HepG2 (cell line): ENCODE results near the gene MORC1. TPM values are rescaled to one million over a fixed set of nuclear protein-coding genes. Genes with fewer than 3 reads are reported as not detected.

Experiments
- ATAC-seq: fragments of 200-7000 bp; cut with Tn5 transposase; 3 replicates; pipeline ENCODE4 v1.9.1; 2020; ENCODE audit warnings: mild to moderate bottlenecking, moderate library complexity
- BruUV-seq: library from RNA; stranded (reverse); fragments of 400-500 nt; replicated peaks from 2 replicates; lab custom pipeline; 2021; lab: Mats Ljungman, UMichigan
- CTCF ChIA-PET: fragments of 300-600 bp; formaldehyde crosslinking; extraction: SDS; loops from one replicate; lab custom pipeline; 2021; ENCODE audit warnings: low total read pairs, inconsistent platforms, low intra/inter-chr PET ratio; lab: Yijun Ruan, JAX
- POLR2A ChIA-PET: fragments of 350-600 bp; sonication (Branson Sonifier 250); formaldehyde crosslinking; loops from one replicate; lab custom pipeline; 2020; ENCODE audit warnings: antibody characterized with exemption, inconsistent platforms; lab: Yijun Ruan, JAX
- DNase-seq: peaks from one replicate; pipeline ENCODE4 v3.0.0-alpha.2; 2015; ENCODE audit warnings: low spot score
- FAIRE-seq: peaks from 3 replicates; lab custom pipeline; 2011; peaks lifted over from hg19 to GRCh38; lab: Jason Lieb, UNC
- H2AFZ ChIP-seq: one replicate; pipeline ENCODE4 v1.6.1; 2011; ENCODE audit warnings: low read length, inconsistent platforms
- H3K27ac ChIP-seq: fragments of 300-600 bp; 3 replicates; pipeline ENCODE4 v1.8.0; 2011; ENCODE audit warnings: mixed run types, mild to moderate bottlenecking, mixed read lengths, low read length, inconsistent platforms; ENCODE audit not compliant: insufficient read depth; ENCODE audit errors: extremely low read length
- H3K27me3 ChIP-seq, 2 experiments: fragments of 200-600 bp in 1 of 2; 2 replicates in 1 of 2; 3 replicates in 1 of 2; pipeline versions ENCODE4 v1.6.0 to v1.8.0; 2011; ENCODE audit warnings: low read length in 2 of 2, mild to moderate bottlenecking in 2 of 2, moderate library complexity in 2 of 2, inconsistent platforms in 1 of 2; ENCODE audit not compliant: insufficient read depth in 2 of 2, control insufficient read depth in 1 of 2
- H3K36me3 ChIP-seq, 2 experiments: fragments of 200-600 bp in 1 of 2; replicated peaks in 1 of 2; 2 replicates in 1 of 2; 3 replicates in 1 of 2; pipeline versions ENCODE4 v1.5.1 to v1.8.0; 2011; ENCODE audit warnings: low read length in 2 of 2, inconsistent platforms in 1 of 2; ENCODE audit not compliant: insufficient read depth in 2 of 2, control insufficient read depth in 1 of 2
- H3K4me1 ChIP-seq: 2 replicates; pipeline ENCODE4 v1.5.1; 2012; ENCODE audit warnings: low read length, inconsistent platforms; ENCODE audit not compliant: insufficient read depth
- H3K4me2 ChIP-seq: 2 replicates; pipeline ENCODE4 v1.6.0; 2011; ENCODE audit warnings: low read depth, low read length, inconsistent platforms
- H3K4me3 ChIP-seq, 3 experiments: fragments of 200-600 bp in 1 of 3; sonication (generic), shearing (Covaris generic) in 1 of 3; replicated peaks in 1 of 3; 2 replicates each; pipeline ENCODE4 v1.5.1; 2011 to 2016; ENCODE audit warnings: low read length in 3 of 3, inconsistent platforms in 2 of 3, low read depth in 2 of 3, mild to moderate bottlenecking in 2 of 3, control low read depth in 1 of 3, mixed read lengths in 1 of 3; ENCODE audit not compliant: insufficient read depth in 1 of 3
- H3K79me2 ChIP-seq: one replicate; pipeline ENCODE4 v1.6.1; 2011; ENCODE audit warnings: low read length, inconsistent platforms; ENCODE audit not compliant: insufficient read depth
- H3K9ac ChIP-seq: 2 replicates; pipeline ENCODE4 v1.6.0; 2011; ENCODE audit warnings: mild to moderate bottlenecking, low read depth, low read length, inconsistent platforms; ENCODE audit not compliant: insufficient read depth
- H3K9me3 ChIP-seq: 2 replicates; pipeline ENCODE4 v1.5.1; 2012; ENCODE audit warnings: mild to moderate bottlenecking, low read length
- H4K20me1 ChIP-seq: 2 replicates; pipeline ENCODE4 v1.6.0; 2011; ENCODE audit warnings: inconsistent platforms, mild to moderate bottlenecking, low read length, moderate library complexity; ENCODE audit not compliant: insufficient read depth
- CAMTA2 ChIP-seq: sonication (generic); formaldehyde crosslinking; IDR thresholded peaks from 2 replicates; pipeline ENCODE4 v1.4.0; 2020; ENCODE audit warnings: mild to moderate bottlenecking, missing genetic modification reagents, borderline replicate concordance
- ETV5 ChIP-seq: IDR thresholded peaks from 2 replicates; pipeline ENCODE4 v1.6.1; 2018; ENCODE audit warnings: missing biosample characterization, missing genetic modification reagents, inconsistent platforms, borderline replicate concordance
- KDM5B ChIP-seq: sonication (generic); formaldehyde crosslinking; IDR thresholded peaks from 2 replicates; pipeline ENCODE4 v1.4.0; 2020; ENCODE audit warnings: missing genetic modification reagents, mild to moderate bottlenecking, borderline replicate concordance
- PHF20 ChIP-seq: sonication (generic); formaldehyde crosslinking; IDR thresholded peaks from 2 replicates; pipeline ENCODE4 v1.5.0; 2020; ENCODE audit warnings: mild to moderate bottlenecking, missing genetic modification reagents
- SP1 ChIP-seq, 2 experiments: fragments of 450-650 bp in 1 of 2; sonication (generic) in 1 of 2; formaldehyde crosslinking in 1 of 2; IDR thresholded peaks; 2 replicates each; pipeline versions ENCODE4 v1.4.0 to v1.6.1; 2016 to 2020; ENCODE audit warnings: missing genetic modification reagents in 1 of 2
- ZNF335 ChIP-seq: sonication (generic); formaldehyde crosslinking; IDR thresholded peaks from 2 replicates; pipeline ENCODE4 v1.4.0; 2020; ENCODE audit warnings: missing genetic modification reagents
- ZNF720 ChIP-seq: sonication (generic); formaldehyde crosslinking; IDR thresholded peaks from 2 replicates; pipeline ENCODE4 v1.4.0; 2020; ENCODE audit warnings: missing genetic modification reagents
- WGBS: methylation state at CpG from one replicate; pipeline ENCODE4 v1.1.6; 2017; ENCODE audit warnings: low lambda C conversion rate; 5-methylcytosine and 5-hydroxymethylcytosine counted together
- in situ Hi-C: cut with HindIII; loops from 2 replicates; pipeline ENCODE4 v1.10.0; 2017; ENCODE audit warnings: low pct_unique_long_range_greater_than_20kb; ENCODE audit not compliant: extremely low pct_ligation_motif_present
- intact Hi-C: fragments of 100-400 bp; cut with micrococcal nuclease; formaldehyde crosslinking; loops from one replicate; pipeline ENCODE4 v1.10.0; 2022; ENCODE audit not compliant: unreplicated experiment
- polyA plus RNA-seq, 8 experiments: library from polyadenylated mRNA; depleted of rRNA in 3 of 8; stranded (reverse) in 7 of 8; unstranded in 1 of 8; fragments of >200 nt; fragmentation: Illumina TruSeq in 4 of 8; extraction: Trizol in 4 of 8; gene quantifications; 2 replicates each; pipeline versions ENCODE4 v1.2.1 to v1.2.3, GENCODE V29; 2011 to 2016; ENCODE audit warnings: low read depth in 4 of 8, missing spikeins in 1 of 8, mixed read lengths in 1 of 8; ENCODE audit not compliant: insufficient read depth in 1 of 8
- total RNA-seq, 5 experiments: library from RNA; depleted of rRNA; stranded (reverse); fragments of >200 nt; fragmentation: Illumina TruSeq; extraction: Trizol; gene quantifications; 2 replicates each; pipeline ENCODE4 v1.2.3, GENCODE V29; 2016; ENCODE audit warnings: low read depth in 1 of 5
- TF ChIP-seq, protein P1 (sequence below): sonication (generic); formaldehyde crosslinking; IDR thresholded peaks from 2 replicates; pipeline ENCODE4 v1.4.0; 2020; ENCODE audit warnings: low read depth, missing genetic modification reagents
- TF ChIP-seq, protein P2 (sequence below): sonication (generic); formaldehyde crosslinking; IDR thresholded peaks from 2 replicates; pipeline ENCODE4 v1.8.1; 2023; ENCODE audit warnings: mild to moderate bottlenecking, missing genetic modification reagents
- TF ChIP-seq, protein P3 (sequence below): sonication (generic); formaldehyde crosslinking; conservative IDR thresholded peaks from 2 replicates; pipeline ENCODE4 v1.8.1; 2023; ENCODE audit warnings: missing genetic modification reagents
- TF ChIP-seq, protein P4 (sequence below): fragments of 450-650 bp; IDR thresholded peaks from 2 replicates; pipeline ENCODE4 v1.6.1; 2016
- TF ChIP-seq, protein P5 (sequence below): sonication (generic); formaldehyde crosslinking; IDR thresholded peaks from 2 replicates; pipeline ENCODE4 v1.8.1; 2023; ENCODE audit warnings: mild to moderate bottlenecking, moderate library complexity, missing genetic modification reagents
- TF ChIP-seq, protein P6 (sequence below): sonication (generic); formaldehyde crosslinking; IDR thresholded peaks from 2 replicates; pipeline ENCODE4 v1.5.1; 2020; ENCODE audit warnings: mild to moderate bottlenecking, missing genetic modification reagents, borderline replicate concordance

MORC1 gene
- total and polyA plus RNA-seq, 2 of the 13 experiments (the other 11 are each of a cell fraction or from before 2014, with no cell fraction given): not detected

DNA sequence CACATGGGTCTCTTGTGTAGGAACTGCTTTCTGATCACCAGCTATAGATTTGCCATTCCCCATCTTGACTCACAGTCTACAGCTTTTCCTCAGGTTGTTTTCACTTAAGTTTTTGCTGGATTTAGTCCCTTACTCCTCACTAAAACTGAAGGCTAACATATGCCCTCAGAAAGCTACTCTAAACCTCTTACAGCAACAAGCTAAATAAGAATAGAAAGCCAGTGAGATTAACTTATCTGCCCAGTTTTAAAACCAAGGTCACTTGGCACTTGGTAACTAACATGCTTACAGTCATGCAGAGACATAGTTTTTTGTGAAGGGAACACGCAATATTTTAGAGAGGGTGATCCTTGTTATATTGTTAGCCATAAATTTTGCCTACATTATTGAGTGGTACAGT lies 164.2 kb downstream of the MORC1 start, which contains the start of gene GUCA1C (continued):
- TF ChIP-seq, protein P1, sequence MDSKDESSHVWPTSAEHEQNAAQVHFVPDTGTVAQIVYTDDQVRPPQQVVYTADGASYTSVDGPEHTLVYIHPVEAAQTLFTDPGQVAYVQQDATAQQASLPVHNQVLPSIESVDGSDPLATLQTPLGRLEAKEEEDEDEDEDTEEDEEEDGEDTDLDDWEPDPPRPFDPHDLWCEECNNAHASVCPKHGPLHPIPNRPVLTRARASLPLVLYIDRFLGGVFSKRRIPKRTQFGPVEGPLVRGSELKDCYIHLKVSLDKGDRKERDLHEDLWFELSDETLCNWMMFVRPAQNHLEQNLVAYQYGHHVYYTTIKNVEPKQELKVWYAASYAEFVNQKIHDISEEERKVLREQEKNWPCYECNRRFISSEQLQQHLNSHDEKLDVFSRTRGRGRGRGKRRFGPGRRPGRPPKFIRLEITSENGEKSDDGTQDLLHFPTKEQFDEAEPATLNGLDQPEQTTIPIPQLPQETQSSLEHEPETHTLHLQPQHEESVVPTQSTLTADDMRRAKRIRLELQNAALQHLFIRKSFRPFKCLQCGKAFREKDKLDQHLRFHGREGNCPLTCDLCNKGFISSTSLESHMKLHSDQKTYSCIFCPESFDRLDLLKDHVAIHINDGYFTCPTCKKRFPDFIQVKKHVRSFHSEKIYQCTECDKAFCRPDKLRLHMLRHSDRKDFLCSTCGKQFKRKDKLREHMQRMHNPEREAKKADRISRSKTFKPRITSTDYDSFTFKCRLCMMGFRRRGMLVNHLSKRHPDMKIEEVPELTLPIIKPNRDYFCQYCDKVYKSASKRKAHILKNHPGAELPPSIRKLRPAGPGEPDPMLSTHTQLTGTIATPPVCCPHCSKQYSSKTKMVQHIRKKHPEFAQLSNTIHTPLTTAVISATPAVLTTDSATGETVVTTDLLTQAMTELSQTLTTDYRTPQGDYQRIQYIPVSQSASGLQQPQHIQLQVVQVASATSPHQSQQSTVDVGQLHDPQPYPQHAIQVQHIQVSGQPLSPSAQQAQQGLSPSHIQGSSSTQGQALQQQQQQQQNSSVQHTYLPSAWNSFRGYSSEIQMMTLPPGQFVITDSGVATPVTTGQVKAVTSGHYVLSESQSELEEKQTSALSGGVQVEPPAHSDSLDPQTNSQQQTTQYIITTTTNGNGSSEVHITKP (CRISPR knock-in tag): no peak
- TF ChIP-seq ZNF720 (CRISPR knock-in tag): no peak
- no peak for TF ChIP-seq ZNF335
- TF ChIP-seq, protein P2, sequence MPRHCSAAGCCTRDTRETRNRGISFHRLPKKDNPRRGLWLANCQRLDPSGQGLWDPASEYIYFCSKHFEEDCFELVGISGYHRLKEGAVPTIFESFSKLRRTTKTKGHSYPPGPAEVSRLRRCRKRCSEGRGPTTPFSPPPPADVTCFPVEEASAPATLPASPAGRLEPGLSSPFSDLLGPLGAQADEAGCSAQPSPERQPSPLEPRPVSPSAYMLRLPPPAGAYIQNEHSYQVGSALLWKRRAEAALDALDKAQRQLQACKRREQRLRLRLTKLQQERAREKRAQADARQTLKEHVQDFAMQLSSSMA (CRISPR knock-in tag): no peak
- TF ChIP-seq ETV5 (CRISPR knock-in tag): no peak
- TF ChIP-seq KDM5B (CRISPR knock-in tag): no peak
- TF ChIP-seq, protein P3, sequence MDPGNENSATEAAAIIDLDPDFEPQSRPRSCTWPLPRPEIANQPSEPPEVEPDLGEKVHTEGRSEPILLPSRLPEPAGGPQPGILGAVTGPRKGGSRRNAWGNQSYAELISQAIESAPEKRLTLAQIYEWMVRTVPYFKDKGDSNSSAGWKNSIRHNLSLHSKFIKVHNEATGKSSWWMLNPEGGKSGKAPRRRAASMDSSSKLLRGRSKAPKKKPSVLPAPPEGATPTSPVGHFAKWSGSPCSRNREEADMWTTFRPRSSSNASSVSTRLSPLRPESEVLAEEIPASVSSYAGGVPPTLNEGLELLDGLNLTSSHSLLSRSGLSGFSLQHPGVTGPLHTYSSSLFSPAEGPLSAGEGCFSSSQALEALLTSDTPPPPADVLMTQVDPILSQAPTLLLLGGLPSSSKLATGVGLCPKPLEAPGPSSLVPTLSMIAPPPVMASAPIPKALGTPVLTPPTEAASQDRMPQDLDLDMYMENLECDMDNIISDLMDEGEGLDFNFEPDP (CRISPR knock-in tag): no peak

DNA sequence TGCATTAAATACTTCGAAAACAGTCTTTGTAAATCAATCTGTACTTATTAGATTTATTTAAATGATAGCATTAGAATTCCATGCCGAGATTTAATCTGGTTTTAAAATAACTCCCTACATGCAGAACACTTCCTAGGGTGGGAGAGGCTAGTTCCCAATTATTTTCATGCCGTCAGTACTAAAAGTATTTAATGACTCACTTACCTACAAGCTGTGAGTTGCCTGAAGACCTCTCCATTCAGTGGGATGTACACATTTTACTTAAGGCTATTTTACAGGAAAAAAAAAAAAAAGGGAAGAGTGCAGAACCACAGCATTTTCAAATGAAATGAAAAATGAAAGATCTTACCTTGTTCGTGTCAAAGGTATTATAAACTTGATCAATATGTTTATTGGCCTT lies 164.7 kb downstream of the MORC1 start:
- FAIRE-seq (no peak), ATAC-seq (no peak), DNase-seq (no peak)
- ChIA-PET CTCF (no interaction called here), POLR2A (no interaction called here)
- Histone ChIP-seq H3K9me3 (no peaks in the 10 kb centered on the region), H3K79me2 (no peaks in the 10 kb centered on the region), H3K4me2 (no peak overlapping the region), H3K36me3 (no peaks in the 10 kb centered on the region), H4K20me1 (no peaks in the 10 kb centered on the region), H3K27ac (no peak overlapping the region), H2AFZ (no peak overlapping the region), H3K4me1 (no peaks in the 10 kb centered on the region), H3K4me3 (no peak overlapping the region), H3K27me3 (no peaks in the 10 kb centered on the region), H3K9ac (no peak overlapping the region)
- in situ Hi-C loops: no loop called here
- 19% methylated on average over 4 of the region's 4 CpGs for WGBS
- intact Hi-C loops: no loop called here
- BruUV-seq: no TSS peak
- TF ChIP-seq SP1 (IDR thresholded peaks at IDR 0.05) (no peak), SP1 (CRISPR knock-in tag; IDR thresholded peaks at IDR 0.05) (no peak), CAMTA2 (CRISPR knock-in tag) (no peak), PHF20 (CRISPR knock-in tag) (no peak)
- TF ChIP-seq, protein P4, sequence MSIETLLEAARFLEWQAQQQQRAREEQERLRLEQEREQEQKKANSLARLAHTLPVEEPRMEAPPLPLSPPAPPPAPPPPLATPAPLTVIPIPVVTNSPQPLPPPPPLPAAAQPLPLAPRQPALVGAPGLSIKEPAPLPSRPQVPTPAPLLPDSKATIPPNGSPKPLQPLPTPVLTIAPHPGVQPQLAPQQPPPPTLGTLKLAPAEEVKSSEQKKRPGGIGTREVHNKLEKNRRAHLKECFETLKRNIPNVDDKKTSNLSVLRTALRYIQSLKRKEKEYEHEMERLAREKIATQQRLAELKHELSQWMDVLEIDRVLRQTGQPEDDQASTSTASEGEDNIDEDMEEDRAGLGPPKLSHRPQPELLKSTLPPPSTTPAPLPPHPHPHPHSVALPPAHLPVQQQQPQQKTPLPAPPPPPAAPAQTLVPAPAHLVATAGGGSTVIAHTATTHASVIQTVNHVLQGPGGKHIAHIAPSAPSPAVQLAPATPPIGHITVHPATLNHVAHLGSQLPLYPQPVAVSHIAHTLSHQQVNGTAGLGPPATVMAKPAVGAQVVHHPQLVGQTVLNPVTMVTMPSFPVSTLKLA: no peak
- TF ChIP-seq, protein P5, sequence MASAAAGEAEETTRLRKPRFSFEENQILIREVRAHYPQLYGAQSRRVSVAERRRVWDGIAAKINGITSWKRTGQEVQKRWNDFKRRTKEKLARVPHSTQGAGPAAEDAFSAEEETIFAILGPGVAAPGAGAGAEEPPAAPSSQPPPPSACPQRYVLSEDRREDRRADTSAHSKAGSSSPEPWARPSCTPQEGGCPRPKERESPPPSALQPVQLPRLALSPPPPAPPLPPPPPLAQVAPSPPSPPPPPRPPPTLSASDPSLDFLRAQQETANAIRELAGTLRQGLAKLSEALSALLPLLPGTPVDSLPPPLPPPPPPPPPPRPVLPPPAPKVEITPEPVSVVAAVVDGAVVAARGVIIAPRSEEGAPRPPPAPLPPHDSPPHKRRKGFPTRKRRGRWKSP: no peak
- TF ChIP-seq, protein P6, sequence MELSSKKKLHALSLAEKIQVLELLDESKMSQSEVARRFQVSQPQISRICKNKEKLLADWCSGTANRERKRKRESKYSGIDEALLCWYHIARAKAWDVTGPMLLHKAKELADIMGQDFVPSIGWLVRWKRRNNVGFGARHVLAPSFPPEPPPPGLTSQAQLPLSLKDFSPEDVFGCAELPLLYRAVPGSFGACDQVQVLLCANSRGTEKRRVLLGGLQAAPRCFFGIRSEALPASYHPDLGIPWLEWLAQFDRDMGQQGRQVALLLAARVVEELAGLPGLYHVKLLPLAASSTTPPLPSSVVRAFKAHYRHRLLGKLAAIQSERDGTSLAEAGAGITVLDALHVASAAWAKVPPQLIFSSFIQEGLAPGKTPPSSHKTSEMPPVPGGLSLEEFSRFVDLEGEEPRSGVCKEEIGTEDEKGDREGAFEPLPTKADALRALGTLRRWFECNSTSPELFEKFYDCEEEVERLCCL: no peak
